ENCODE measurements around the gene RIMBP2.

DNA sequence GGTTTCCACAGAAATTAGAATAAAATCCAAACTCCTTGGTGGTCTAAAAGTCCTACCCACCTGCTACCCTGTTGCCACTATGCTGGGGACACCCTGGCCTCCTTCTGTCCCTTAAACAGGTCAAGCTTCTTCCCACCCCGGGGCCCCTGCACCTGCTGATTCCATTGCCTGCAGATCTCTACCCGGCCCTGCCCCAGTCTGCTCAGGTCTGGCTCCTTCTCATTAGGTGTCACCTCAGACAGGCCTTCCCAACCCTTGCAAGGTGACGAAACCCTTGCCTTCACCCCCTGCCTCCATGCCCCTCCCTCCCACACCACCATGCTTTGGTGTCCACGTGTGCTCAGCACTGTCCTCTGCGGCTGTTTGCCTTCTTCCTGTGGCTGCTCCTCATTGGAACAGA is 207.8 kb downstream of the RIMBP2 start:
- TF ChIP-seq ZNF274 (IDR thresholded peaks at IDR 0.05; ENCODE audit: low read length) (no peak), ZNF274 (tag by site-specific recombination; IDR thresholded peaks at IDR 0.05; ENCODE audit: borderline replicate concordance) (no peak), ZBTB20 (tag by site-specific recombination; IDR thresholded peaks at IDR 0.05) (no peak), ZNF701 (tag by site-specific recombination; IDR thresholded peaks at IDR 0.05) (no peak), ZNF239 (tag by site-specific recombination; IDR thresholded peaks at IDR 0.05) (no peak)
- TF ChIP-seq, protein P1, sequence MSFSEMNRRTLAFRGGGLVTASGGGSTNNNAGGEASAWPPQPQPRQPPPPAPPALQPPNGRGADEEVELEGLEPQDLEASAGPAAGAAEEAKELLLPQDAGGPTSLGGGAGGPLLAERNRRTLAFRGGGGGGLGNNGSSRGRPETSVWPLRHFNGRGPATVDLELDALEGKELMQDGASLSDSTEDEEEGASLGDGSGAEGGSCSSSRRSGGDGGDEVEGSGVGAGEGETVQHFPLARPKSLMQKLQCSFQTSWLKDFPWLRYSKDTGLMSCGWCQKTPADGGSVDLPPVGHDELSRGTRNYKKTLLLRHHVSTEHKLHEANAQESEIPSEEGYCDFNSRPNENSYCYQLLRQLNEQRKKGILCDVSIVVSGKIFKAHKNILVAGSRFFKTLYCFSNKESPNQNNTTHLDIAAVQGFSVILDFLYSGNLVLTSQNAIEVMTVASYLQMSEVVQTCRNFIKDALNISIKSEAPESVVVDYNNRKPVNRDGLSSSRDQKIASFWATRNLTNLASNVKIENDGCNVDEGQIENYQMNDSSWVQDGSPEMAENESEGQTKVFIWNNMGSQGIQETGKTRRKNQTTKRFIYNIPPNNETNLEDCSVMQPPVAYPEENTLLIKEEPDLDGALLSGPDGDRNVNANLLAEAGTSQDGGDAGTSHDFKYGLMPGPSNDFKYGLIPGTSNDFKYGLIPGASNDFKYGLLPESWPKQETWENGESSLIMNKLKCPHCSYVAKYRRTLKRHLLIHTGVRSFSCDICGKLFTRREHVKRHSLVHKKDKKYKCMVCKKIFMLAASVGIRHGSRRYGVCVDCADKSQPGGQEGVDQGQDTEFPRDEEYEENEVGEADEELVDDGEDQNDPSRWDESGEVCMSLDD (tag by site-specific recombination; IDR thresholded peaks at IDR 0.05): no peak
- TF ChIP-seq, protein P2, sequence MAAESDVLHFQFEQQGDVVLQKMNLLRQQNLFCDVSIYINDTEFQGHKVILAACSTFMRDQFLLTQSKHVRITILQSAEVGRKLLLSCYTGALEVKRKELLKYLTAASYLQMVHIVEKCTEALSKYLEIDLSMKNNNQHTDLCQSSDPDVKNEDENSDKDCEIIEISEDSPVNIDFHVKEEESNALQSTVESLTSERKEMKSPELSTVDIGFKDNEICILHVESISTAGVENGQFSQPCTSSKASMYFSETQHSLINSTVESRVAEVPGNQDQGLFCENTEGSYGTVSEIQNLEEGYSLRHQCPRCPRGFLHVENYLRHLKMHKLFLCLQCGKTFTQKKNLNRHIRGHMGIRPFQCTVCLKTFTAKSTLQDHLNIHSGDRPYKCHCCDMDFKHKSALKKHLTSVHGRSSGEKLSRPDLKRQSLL (tag by site-specific recombination; IDR thresholded peaks at IDR 0.05): no peak
- TF ChIP-seq, protein P3, sequence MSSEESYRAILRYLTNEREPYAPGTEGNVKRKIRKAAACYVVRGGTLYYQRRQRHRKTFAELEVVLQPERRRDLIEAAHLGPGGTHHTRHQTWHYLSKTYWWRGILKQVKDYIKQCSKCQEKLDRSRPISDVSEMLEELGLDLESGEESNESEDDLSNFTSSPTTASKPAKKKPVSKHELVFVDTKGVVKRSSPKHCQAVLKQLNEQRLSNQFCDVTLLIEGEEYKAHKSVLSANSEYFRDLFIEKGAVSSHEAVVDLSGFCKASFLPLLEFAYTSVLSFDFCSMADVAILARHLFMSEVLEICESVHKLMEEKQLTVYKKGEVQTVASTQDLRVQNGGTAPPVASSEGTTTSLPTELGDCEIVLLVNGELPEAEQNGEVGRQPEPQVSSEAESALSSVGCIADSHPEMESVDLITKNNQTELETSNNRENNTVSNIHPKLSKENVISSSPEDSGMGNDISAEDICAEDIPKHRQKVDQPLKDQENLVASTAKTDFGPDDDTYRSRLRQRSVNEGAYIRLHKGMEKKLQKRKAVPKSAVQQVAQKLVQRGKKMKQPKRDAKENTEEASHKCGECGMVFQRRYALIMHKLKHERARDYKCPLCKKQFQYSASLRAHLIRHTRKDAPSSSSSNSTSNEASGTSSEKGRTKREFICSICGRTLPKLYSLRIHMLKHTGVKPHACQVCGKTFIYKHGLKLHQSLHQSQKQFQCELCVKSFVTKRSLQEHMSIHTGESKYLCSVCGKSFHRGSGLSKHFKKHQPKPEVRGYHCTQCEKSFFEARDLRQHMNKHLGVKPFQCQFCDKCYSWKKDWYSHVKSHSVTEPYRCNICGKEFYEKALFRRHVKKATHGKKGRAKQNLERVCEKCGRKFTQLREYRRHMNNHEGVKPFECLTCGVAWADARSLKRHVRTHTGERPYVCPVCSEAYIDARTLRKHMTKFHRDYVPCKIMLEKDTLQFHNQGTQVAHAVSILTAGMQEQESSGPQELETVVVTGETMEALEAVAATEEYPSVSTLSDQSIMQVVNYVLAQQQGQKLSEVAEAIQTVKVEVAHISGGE (tag by site-specific recombination; conservative IDR thresholded peaks at IDR 0.05; ENCODE audit: low read depth): no peak

Data from HEK293 (cell line).